GM18868 (cell line): ENCODE results near the gene ZNF613.
"Not testable (repeated sequence)": the region's sequence is repeated elsewhere in the genome, so short reads cannot be mapped to it uniquely, and the experiment has no call there.

Source experiments
- ATAC-seq: cut with Tn5 transposase; IDR thresholded peaks from one replicate; pipeline ENCODE4 v1.9.1; 2021; ENCODE audit warnings: mild to moderate bottlenecking, moderate library complexity; ENCODE audit not compliant: unreplicated experiment

ZNF613 gene

DNA sequence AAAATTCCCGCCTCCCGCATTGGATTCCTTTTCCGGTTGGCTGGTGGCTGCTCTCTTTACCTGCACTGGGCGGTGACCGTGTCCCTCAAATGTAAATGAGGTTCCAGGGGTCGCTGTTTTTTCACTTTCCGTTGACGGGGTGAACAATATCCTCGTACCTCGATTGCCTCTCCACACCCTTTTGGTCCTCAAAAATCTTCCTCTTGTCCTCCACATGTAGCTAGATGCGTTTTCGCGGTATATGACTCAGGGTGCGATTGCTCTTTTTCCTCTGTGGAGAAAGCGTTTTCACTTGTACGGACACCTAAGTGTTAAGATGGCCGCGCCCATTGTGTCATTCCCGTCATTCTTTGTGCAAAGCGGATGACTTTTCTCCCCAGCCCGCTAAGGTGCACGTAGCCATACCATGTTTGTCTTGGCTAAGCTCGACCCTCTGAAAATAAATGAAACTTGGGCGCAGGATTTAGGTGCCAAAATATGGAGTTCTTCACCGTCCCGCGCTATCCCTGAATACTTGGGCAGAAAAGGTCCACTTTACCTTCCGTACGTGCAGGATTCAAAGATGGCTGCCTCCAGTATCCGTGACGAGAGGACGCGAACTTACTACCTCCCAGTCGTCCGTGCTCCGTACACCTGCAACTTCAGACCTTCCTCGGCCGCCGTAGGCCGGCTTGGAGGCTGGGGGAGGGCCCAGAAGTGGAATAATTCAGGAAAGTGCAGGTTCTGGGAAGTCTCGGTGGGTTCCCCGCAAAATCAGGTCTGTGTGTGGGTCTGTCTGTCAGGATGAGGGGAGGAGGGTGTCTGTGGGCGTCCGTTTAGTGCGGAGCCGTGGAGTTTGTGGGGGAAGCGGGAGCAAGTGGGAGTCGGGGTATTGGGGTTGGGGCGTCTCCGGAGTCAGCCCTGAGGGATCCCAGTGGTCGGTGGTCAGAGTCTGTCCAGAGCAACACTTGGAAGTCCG, at the start of gene ZNF613:
Gene ZNF613 (plus strand): TSS at position 689 of the 958 bp plus-strand sequence. CDS start 8,749 bp downstream, outside the sequence.
- ATAC-seq: peak; percentile 80

DNA sequence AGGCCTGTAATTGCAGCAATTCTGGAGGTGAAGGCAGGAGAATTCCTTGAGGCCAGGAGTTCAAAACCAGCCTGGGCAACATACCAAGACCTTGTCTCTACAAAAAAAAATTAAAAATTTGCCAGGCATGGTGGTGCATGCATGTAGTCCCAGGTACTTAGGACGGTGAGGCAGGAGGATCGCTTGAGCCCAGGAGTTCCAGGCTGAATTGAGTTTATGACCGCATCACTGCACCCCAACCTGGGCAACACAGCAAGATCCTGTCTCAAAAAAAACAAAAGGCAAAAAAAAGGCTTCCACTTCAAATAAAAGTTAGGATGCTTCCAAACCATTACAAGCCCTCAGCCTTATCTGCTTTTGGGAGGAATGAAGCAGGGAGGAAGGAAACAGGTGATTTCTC, 44.8 kb upstream of the ZNF613 start:
- no peak for ATAC-seq

- ATAC-seq: no peak
These were observed 42.6 kb upstream of the ZNF613 start for GRCh38 chr19:51884713-51885112.

DNA sequence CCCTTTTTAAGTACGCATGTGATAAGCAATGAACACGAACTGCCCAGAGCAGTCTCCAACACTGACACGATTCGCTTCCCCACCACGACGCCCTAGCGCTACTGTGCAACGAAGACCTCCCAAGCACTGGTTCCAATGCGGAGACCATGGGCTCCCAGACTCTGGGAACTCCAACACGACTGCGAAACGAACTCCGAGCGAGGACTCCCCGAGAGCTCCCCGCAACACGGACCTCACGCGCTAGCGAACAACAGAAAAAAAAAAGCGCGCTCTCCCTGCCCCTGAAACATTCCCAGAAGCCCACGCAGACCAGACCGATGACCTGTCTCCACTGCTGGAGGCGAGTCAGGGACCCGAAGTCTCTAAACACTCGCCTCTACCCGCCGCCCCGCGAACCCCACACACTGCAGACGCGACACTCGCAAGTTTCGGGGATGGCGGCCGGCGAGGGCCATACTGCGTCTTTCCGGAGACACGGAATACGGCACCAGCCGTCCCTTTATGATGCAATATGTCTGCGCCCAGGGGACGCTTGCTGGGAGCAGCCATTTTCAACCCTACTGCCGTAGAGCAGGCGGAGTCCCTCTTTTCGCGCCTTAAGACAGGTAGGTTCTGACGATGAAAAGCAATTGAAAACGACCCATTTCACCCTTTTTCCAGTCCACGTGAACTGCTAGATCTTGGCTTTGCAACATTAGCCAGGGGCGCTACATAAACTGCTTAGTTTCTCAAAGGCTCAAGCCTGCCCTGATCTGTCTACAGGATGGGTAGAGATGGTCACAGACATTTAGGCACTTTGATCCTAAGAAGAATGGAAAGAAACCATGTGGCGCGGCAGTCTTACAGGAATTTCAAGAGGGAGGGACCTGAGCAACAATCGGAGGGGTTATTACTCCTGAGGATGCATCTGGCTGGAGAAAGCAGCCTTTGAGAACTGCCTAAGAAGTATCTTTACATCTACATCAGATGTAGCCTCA, 39.5 kb upstream of the ZNF613 start, which contains the start of gene ZNF577:
Gene ZNF577 (minus strand): TSS at position 430 of the 977 bp plus-strand sequence. CDS start 7,569 bp downstream, outside the sequence.
- no peak for ATAC-seq

DNA sequence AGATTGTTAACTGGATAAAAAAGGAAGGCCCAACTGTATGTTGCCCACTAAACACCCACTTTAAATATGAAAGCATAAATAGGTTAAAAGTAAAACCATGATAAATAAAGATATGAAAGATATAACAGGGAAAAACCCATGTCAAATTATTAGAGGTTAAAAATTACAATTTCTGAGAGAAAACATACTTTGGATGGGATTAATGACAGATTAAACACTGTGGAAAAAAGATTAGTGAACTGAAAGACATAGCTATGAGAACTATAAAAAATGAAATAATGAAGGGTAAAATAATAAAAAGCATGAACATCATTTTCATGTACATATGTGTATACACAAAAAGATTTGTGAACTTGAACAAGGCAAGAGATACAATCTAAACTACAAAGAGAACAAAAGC, 37.3 kb upstream of the ZNF613 start:
- no peak for ATAC-seq

DNA sequence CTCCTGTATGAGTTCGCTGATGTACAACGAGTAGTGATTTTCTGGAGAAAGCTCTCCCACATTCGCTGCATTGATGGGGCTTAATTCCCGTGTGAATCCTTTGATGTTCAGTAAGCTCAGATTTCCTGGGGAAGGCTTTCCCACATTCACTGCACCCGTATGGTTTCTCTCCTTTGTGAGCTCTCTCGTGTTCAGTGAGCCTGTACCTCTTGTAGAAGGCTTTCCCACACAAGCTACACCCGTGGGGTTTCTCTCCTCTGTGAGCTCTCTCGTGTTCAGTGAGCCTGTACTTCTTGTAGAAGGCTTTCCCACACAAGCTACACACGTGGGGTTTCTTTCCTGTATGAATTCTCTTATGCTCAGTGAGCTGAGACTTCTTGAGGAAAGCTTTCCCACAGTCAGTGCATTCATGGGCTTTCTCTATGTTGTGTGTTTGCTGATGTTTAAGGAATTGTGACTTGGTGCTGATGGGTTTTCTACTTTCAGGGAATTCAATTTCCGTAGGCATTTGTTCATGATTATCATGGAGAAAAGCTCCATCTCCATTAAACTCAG, 36.0 kb upstream of the ZNF613 start:
- ATAC-seq: no peak

DNA sequence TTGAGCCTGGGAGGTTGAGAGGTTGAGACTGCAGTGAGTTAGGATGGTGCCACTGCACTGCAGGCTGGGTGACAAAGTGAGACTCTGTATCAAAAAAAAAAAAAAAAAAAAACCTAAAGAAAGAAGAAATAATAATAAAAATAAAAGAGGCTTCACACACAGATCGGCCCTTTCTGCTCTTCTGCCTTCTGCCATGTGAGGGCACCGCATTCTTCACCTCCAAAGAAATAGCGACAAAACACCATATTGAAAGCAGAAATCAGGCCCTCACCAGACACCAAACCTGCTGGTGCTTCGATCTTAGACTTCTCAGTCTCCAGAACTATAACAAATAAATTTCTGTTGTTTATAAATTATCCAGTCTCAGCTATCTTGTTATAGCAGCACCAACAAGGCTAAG, 25.4 kb upstream of the ZNF613 start:
- no peak for ATAC-seq

DNA sequence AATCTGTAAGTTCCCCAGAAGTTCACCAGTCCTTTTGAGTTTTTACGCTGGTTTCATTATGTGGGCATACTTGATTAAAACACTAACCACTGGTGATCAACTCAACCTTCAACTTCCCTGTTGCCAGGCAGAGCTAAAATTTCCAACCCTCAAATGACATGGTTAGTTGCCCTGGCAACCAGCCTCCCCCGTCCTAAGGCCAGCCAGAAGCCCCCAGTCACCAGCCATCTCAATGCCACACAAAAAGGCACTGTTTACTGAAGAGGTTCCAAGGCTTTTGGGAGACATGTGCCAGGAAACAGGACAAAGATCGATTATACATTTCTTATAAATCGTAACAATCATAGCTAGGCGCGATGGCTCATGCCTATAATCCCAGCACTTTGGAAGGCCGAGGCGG, 24.1 kb upstream of the ZNF613 start:
- no peak for ATAC-seq

DNA sequence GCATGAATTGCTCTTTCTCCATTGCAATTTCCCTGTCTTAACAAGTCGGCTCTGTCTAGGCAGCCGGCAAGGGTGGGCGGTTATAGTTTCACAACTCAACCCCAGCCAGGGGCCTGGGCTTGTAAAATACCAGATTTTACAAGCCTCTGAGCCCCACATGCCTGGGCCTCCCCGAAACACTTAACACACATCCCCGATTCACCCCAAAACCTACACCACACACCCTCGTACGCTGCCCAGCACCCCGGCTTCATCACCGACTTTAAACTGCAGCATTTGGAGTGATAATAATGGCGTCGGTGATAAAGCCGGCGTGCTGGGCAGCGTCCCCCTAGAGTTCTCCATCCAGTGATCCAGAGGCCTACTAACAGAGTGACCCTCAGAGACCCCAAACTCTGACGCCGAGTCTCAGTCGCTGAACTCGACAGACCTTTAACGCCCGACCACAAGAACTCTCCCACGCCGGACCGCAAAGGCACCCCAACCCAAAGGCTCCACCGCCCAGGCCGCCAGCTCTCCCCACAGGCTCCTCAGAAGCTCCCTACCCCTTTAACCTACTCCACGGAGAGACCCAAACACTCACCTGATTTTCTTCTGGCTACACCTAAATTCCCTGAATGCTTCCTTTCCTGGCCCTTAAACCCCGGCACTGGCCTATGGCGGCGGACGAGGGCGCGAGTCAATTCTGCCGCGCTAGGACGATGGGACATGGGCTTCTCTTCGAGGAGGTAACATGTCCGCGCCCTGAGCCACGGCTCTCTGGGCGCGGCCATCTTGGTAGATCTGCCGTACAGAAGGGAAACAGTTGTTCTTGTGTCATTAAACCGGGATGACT, 22.7 kb upstream of the ZNF613 start, which contains the start of gene ZNF649:
Gene ZNF649 (minus strand): TSS at position 687 of the 835 bp plus-strand sequence. CDS start 4,910 bp downstream, outside the sequence.
- peak; percentile 73 for ATAC-seq

- ATAC-seq: no peak
These were observed 22.1 kb upstream of the ZNF613 start for GRCh38 chr19:51905206-51905605.

DNA sequence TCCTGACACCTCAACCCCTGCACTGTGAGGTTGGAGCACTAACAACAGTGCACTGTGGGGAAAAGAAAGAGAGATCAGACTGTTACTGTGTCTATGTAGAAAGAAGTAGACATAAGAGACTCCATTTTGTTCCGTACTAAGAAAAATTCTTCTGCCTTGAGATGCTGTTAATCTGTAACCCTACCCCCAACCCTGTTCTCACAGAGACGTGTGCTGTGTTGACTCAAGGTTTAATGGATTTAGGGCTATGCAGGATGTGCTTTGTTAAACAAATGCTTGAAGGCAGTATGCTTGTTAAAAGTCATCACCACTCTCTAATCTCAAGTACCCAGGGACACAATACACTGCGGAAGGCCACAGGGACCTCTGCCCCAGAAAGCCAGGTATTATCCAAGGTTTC, 21.6 kb upstream of the ZNF613 start:
- not testable (repeated sequence) for ATAC-seq

GRCh38 chr19:51906108-51906507, 21.2 kb upstream of the ZNF613 start:
- not testable (repeated sequence) for ATAC-seq

DNA sequence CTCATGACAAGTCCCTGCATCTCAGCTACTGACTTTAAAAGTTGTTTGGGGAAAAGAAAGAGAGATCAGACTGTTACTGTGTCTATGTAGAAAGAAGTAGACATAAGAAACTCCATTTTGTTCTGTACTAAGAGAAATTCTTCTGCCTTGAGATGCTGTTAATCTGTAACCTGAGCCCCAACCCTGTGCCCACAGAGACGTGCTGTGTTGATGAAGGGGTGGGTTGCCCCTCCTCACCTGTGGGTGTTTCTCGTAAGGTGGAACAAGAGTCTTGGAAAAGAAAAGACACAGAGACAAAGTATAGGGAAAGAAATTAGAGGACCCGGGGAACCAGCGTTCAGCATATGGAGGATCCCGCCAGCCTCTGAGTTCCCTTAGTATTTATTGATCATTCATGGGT, 19.3 kb upstream of the ZNF613 start:
- not testable (repeated sequence) for ATAC-seq

- no peak for ATAC-seq
These were observed 11.9 kb upstream of the ZNF613 start for GRCh38 chr19:51915324-51915867.

DNA sequence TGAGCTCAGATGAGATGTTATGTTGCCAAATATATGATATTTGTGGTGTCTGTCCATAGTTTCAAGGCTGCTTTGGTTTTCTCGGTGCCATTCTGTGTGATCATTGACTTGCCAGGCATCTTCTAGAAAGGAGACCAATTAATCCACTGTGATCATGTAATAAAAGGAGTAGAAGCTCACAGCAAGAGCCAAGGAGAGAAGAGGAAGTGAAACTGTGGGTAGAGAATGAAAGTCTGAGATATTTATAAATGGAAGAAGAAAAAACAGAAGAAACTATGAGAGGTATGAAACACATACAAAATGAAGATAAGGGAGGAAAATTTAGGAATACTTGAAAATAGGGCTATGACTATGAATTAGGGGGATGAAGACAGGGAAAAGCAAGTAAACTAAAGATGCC, 11.1 kb upstream of the ZNF613 start:
- no peak for ATAC-seq

DNA sequence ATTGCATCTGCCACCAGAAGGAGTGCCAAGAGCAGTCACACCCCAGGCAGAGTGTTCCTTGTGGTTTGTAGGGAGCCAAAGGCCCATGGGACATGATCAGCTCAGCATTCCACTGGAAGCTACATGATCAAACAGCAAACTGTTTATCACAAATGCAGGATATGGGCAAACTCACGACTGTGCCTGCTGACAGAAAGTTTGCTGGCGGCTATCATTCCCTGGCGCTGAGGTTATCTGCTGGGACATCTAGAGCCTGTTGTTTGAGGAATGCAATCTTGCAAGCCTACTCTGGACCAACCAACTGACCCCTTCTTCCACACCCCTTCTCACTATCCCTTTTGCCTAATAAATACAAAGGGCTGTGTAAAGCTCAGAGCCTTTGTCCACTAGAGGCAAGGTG, 7.7 kb upstream of the ZNF613 start:
- no peak for ATAC-seq

- ATAC-seq: no peak
These were observed 5.3 kb upstream of the ZNF613 start for GRCh38 chr19:51921949-51922348.

DNA sequence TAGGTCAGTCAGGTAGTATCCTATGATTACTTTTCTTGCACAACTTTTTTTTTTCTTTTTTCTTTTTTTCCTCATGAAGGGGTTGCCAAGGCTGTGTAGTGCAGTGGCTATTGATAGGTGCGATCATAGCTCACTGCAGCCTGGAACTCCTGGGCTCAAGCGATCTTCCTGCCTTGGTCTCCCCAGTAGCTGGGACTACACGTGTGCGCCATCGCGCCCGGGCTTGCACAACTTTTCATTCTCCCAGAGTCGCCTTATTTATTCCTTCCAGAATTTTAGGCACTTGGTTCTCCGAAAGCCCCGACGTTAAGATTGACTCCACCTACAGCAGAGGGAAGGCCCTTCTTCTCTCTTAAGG, 867 bp upstream of the ZNF613 start:
- no peak for ATAC-seq

DNA sequence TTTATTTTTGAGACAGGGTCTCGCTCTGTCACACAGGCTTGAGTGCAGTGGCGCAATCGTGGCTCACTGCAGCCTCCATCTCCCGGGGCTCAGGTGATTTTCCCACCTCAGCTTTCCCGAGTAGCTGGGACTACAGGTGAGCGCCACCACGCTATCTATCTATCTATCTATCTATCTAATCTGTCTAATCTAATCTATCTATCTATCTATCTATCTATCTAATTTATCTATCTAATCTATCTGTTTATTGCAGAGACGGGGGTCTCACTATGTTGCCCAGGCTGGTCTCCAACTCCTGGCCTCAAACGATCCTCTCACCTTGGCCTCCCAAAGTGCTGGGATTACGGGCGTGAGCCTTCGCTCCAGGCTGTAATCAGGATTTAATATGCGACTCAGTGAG, 587 bp downstream of the ZNF613 start:
- no peak for ATAC-seq

- ATAC-seq: no peak
These were observed 4.6 kb downstream of the ZNF613 start for GRCh38 chr19:51931921-51932320.
